GM21723 (cell line): ENCODE measurements around the gene LRRTM1.

Source experiments
- ATAC-seq: cut with Tn5 transposase; IDR thresholded peaks from one replicate; pipeline ENCODE4 v1.9.1; 2021; ENCODE audit warnings: mild to moderate bottlenecking, moderate library complexity; ENCODE audit not compliant: unreplicated experiment

The LRRTM1 gene

GRCh38 chr2:80302314-80303005 lies 2.1 kb downstream of the LRRTM1 start:
- ATAC-seq = no peak

GRCh38 chr2:80302001-80302313 lies 2.6 kb downstream of the LRRTM1 start:
- ATAC-seq = no peak

DNA sequence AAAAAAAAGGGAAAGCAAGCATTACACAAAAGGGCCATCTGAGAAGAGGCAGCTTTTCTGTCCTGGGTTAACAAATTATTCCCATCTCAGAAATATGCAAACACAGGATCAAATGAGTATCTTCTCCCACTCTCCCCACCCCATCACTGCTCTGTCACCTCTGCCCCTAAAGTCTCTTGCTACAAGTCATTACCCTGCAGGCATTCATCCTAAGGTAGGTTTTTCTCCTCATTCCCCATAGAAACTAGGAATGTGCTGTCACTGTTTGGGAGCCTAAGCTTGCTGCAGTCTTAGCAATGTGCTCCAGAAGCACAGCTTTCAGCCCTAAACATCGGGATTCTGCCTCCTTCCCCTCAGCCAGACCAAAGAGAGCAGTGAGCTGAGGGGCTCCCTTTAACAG lies 3.6 kb downstream of the LRRTM1 start:
- ATAC-seq = no peak

DNA sequence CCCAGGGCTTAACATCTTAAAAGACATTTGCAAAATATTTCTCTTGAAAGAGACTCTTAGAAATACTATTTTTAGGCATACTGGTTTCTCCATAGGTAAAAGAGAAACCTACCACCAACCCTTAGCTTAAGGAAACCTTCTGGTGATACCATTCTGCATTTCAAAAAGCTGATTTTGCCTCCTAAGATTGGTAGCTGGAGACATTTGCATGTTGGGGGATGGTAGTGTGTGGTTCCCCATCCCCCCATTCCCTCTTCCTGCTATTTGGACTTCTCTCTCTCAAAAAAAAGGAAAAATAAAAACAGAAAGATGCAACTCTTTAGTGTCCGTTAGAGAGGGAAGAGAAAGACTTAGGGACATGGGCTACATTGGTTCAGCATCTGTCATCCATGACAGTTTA lies 4.2 kb downstream of the LRRTM1 start:
- ATAC-seq = no peak

DNA sequence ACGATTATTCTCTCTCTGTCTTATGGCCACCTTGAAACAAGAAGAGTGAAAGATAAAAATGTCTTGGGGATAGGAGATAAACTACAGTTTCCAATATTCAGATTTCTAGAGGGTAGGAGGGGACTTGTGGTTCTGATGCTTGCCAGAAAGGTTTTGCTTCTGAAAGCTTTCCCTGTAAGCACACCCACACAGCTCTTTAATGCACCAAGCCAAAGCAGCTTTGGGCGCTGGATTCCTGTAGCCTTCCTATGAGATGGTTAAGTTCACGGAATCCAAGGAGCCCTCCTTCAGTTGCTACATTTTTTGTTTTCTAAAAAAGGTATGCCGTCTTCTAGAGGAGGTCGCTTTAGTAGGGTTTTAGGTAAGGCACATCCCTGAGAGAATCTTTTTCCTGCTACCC lies 4.9 kb downstream of the LRRTM1 start:
- ATAC-seq = no peak

GRCh38 chr2:80298954-80299353 lies 5.6 kb downstream of the LRRTM1 start:
- ATAC-seq = no peak

GRCh38 chr2:80293039-80293438 lies 11.5 kb downstream of the LRRTM1 start:
- ATAC-seq = no peak

DNA sequence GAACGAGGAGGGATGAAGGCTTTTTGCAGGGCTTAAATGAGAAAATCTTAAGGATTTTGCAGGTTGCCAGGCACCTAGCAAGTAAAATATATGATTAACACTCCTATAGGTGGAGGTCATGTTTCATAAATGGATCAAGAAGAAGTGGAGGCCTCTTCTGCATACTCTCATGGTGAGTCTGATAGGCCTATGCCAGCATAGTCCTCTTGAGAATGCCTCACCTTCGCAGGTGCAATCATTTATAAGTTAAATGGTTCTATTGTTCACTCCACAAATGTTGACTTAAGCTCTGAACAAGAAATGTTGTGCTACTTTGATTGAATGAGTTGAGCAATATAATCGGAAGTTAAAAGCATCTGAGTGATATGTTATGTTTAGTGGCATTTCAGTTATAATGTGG lies 12.1 kb downstream of the LRRTM1 start:
- ATAC-seq = no peak

- ATAC-seq = no peak
These were observed 12.9 kb downstream of the LRRTM1 start for GRCh38 chr2:80291656-80292055.

DNA sequence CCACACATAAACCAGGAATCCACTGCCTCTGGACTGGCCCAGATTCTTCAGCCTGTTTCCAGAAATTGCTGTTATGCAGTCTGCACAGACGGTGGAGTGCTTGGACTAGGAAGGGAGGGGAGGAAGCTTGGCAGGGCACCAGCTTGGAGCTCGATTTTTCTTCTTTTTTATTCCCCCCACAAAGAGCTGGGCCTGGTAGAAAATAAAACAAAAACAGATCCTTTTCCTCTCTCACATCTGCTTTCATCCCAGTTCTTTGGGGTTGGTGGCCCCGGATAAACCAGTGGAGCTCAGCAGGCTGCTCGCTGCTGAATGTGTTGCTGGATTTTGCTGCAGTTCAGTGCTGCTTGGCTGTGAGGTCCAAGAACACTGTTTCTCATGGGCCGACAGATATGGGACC lies 16.0 kb downstream of the LRRTM1 start:
- ATAC-seq = no peak

DNA sequence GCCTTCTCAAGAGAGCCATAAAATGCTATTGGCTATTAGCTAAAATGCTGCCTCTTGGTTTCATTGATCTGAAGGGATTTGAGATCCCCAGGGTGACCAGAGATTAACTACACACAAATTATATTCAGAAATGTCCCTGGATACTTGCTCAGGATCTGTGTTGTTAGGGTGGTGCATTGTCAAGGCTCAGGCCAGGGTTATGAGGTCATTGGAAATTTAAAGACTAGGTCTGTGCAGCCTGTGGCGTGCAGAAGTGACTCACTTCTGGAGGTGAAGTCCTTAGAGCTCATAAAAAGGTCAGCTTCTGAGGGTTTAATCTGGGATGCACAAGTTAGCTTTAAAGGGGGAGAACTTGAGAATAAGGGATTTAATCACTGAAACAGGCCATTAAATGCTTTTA lies 23.5 kb downstream of the LRRTM1 start:
- ATAC-seq = no peak

DNA sequence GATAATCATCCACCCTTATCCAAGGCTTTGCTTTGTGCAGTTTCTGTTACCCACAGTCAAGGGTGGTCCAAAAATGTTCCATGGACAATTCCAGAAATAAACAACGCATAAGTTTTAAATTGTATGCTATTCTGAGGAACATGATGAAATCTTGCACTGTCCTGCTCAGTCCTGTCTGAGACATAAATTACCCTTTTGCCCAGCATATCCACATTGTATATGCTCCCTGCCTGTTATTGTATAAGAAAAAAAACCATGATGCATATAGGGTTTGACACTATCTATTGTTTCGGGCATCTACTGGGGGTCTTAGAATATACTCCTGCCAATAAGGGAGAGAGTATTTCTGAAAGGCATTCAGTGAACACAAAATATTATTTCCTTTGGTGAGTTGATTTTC lies 24.0 kb downstream of the LRRTM1 start:
- ATAC-seq = no peak

- ATAC-seq = no peak
These were observed 34.7 kb downstream of the LRRTM1 start for GRCh38 chr2:80269806-80270205.

DNA sequence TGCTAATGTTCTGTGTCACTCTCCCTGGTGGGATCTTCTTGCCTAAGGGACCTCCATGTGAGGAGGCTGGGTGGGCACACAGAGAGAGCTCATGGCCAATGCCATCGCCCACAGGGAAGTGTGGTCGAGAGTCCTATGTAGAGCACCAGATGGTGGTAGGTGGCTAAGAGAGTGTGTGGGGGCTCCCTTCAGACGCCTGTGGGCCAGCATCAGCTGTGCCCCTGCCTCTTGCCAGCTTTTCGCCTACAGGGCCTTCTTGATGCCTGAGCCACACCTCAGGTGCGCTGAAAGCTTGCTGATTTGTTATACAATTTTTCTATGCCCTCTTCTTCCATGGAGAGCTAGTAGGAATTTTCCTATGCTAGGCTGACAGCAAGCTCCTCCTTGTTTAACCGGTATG lies 38.3 kb downstream of the LRRTM1 start:
- no peak for ATAC-seq

GRCh38 chr2:80259292-80259691 lies 45.3 kb downstream of the LRRTM1 start:
- ATAC-seq = no peak

DNA sequence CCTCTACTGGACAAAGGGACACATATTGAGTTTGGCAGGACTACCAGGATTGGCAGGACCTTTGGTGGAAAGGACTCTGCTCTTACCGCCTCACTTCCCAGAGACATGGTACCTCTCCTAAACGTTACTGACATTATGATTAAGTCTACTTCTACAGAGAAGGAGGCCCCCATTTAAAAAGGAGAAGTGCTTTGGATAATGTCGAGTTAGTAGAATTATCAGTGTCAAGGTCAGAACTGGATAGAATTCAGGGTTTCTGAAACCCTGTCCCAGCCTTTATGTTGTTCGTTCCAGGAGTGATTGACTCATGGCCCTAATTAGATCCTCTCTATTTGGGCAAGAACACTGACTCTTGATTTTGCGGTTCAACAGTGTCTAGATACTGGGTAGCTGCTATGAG lies 45.8 kb downstream of the LRRTM1 start:
- no peak for ATAC-seq

DNA sequence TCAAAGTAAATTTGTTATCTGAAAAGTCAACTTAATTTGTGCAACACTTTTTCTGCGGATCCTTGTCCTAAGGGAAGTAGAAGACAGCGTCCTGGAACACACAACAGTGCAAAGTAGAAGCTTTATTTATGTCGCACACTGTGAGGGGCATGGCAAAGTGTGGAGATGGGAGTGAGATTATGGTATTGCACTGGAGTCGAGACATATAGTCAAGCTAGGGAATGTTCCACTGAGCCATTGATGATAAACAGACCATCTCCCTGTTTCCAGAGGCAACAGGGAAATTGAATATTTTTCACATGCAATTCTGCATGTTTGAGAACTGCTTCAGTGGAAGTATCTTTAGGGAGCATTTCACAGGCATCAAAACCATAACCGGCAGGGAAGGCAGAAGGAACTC lies 46.2 kb downstream of the LRRTM1 start:
- no peak for ATAC-seq

DNA sequence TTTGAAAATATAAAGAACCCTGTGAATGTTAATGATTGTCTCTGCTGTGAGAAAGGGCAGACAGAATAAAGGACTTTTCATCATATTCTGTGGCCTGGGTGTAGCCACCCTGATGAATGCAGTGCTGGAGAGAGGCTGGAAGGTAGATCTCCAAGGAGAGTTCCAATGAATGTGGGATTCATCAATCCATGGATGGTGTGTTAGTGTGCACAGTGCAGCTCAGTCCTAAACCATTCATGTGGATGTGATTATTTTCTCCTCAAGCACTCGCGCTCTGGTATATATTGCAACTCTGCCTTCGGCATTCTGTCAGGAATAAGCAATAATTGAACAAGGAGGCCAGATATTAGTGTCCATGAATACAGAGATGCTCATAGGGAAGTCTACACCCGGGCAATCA lies 47.1 kb downstream of the LRRTM1 start:
- ATAC-seq = no peak

- no peak for ATAC-seq
These were observed 47.8 kb downstream of the LRRTM1 start for GRCh38 chr2:80256782-80257167.

DNA sequence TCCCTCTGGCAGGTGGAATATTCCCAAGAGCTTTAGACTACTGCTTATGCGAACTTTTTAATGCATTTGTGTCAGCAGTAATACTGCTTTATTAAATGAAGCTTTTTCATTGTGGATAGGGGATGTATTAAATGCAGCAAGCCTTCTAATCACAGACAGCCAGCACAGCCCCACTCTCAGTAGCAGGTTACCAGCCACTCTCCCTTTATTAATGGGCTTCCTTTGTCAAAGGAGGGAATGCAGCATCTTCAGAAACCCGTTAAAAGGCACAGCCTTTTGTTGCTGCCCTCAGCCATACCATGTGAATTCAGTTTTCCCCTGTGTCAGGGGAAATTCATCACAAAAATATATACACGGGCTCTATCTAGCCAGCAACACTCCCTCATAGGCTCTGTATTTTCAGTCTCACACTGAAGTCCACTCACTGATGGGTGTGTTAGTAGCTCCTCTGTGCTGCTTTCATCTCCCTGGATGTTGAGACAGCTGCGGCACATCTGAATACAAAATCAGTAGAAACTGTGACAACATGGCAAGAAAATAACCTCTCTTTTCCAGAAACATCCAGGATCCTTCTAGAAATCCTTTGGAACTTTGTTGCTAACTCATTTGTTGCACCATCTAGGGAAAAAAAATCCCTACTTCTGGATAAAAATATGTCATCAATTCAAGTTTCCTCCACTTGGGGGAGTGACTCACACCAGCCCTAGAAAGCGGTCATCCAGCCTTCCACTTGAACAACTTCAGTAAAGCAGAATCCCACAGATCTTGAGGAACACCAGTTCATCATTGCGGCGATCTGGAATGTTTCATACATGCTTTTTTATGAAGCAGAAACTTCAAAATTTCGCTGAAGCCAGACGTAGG lies 48.4 kb downstream of the LRRTM1 start:
- no peak for ATAC-seq

DNA sequence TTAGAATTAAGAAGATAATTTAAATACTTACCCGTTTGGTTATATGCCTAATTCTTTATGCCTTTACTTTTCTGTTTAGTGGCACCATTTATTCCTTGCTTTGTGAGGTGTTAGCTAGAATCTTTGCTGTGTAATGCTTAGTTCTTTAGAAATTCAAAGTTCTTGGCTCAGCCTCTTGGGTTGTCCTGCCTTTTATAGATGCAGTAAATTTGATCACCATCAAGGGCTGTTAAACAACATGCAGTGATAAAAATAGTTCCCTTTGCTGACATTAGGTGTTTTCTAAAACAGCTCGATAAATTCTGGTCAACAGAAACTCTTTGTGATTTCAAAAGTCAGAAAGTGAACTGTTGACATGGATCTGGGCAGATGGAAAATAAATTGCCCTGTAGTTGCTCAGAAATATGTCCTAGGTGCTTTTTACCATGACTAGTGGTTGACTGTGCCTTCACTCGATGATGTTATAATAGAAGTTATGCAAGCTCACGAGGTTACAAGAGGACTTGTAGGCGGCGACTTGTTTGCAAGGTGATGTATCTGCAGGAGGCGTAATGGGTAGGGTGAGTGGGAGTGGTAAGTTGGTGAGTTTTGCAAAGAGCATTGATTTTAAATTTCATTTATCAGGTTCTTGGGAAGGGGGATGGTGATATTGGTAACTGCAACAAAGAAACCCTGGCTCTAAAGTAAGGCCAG lies 52.1 kb downstream of the LRRTM1 start:
- ATAC-seq = no peak
